ENCODE data around the gene SIRT2. TPM values are rescaled to one million over a fixed set of nuclear protein-coding genes. Genes with fewer than 3 reads are reported as not detected.

SIRT2 gene
- total and polyA plus RNA-seq, 2 of the 8 experiments (the other 6 are each of a cell fraction or from before 2014, with no cell fraction given): 6.5 to 10.0 TPM

DNA sequence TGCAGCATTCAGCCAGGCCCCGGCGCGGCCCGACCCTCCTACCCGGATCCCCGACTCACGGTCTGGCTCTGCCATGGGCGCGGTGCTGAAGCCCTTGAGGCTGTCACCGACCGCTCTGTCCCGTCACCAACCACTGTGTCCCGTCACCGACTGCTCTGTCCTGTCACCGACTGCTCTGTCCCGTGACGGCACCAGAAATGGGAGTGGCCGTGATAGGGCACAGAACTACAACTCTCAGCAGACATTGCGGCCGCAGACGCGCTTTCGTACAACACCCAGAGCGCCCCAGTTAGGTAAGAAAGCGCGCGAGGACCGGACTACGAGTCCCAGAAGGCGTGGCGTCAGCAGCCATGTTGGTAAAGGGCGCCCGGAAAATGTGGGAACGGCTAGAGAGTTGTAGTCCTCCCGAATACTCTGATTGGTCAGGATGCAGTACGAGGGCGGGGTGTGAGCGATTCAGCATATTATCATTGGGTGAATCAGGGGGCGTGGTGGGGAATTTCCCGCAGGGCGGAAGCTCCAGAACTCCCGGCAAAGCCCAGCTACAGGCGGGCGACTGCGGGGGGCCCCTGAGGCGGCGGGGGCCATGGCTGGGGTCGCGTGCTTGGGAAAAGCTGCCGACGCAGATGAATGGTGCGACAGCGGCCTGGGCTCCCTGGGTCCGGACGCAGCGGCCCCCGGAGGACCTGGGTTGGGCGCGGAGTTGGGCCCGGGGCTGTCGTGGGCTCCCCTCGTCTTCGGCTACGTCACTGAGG is at the start of gene SIRT2, which contains the start of gene NFKBIB (continued):
- TF ChIP-seq SP4 (IDR thresholded peaks at IDR 0.05; ENCODE audit: low read length) (peak; percentile 43; the same call in 1 of the 2 replicates), CBX8 (IDR thresholded peaks at IDR 0.05; ENCODE audit: borderline replicate concordance, low read depth, low read length) (no peak), POLR2AphosphoS5 (IDR thresholded peaks at IDR 0.05; ENCODE audit: low read depth, low read length) (peak; percentile 42), SIN3A (conservative IDR thresholded peaks at IDR 0.05 in 1 of 2, IDR thresholded peaks at IDR 0.05 in 1 of 2; ENCODE audit: low read depth in 1 of 2, low read length in 2 of 2) (peak; percentile 77 to 96; a peak in 2 of 4 replicates), CREB1 (IDR thresholded peaks at IDR 0.05) (peak; percentile 97), NANOG (IDR thresholded peaks at IDR 0.05; ENCODE audit: insufficient read depth, low read depth, low read length, poor library complexity, severe bottlenecking) (no peak), TEAD4 (IDR thresholded peaks at IDR 0.05; ENCODE audit: low read depth, low read length) (peak; percentile 33; the same call in 1 of the 2 replicates)
- TF ChIP-seq, protein P1, sequence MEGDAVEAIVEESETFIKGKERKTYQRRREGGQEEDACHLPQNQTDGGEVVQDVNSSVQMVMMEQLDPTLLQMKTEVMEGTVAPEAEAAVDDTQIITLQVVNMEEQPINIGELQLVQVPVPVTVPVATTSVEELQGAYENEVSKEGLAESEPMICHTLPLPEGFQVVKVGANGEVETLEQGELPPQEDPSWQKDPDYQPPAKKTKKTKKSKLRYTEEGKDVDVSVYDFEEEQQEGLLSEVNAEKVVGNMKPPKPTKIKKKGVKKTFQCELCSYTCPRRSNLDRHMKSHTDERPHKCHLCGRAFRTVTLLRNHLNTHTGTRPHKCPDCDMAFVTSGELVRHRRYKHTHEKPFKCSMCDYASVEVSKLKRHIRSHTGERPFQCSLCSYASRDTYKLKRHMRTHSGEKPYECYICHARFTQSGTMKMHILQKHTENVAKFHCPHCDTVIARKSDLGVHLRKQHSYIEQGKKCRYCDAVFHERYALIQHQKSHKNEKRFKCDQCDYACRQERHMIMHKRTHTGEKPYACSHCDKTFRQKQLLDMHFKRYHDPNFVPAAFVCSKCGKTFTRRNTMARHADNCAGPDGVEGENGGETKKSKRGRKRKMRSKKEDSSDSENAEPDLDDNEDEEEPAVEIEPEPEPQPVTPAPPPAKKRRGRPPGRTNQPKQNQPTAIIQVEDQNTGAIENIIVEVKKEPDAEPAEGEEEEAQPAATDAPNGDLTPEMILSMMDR (IDR thresholded peaks at IDR 0.05; ENCODE audit: control extremely low read depth in 1 of 3, insufficient read depth in 1 of 3, low read depth in 1 of 3, low read length in 3 of 3): peak in 1 of 3 experiments; percentile 1; a peak in 1 of 4 replicates

Data from H1 (cell line).